ENCODE data around the gene ATRIP. TPM values are rescaled to one million over a fixed set of nuclear protein-coding genes. Genes with fewer than 3 reads are reported as not detected.

The ATRIP gene
- polyA plus RNA-seq, 6 donors from 2014 or later, result 7.4 to 11.9 (median 7.7) TPM

DNA sequence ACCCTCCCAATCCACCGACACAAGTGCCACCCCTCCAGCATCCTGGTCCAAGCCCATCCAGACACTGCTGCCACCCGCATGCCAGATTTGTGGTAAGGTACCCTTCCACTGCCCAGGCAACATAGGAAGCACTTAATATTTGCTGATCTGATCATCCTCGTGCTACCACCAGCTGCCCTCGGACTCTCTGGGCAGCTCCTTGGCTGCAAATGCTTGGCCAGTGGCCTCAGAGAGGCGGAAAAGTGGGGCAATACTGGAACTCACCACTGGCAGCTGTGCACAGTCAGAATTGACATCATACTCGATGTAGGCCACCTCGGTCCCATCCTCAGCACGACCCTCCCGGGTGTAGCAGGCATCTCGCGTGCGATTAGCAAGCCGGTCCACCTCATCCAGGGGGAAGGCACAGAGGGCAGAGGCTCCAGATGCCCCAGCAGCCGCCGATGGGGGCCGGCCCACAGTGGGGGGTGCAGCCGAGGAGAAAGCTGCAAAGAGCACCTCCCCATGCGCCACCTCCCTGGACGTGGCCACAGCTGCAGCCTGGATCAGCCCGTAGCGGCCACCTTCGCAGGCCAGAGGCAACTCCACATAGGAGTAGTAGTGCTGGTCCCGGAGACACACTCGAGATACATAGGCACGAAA is 23.2 kb upstream of the ATRIP start:
- Mint-ChIP-seq H3K27me3 (peaks cover 7 to 17% (median 13%) of the 10 kb centered on the region in 3 donors), H3K9me3 (no peaks in the 10 kb centered on the region), H3K4me1 (no peaks in the 10 kb centered on the region), H3K27ac (no peak overlapping the region), H3K36me3 (no peaks in the 10 kb centered on the region), H3K4me3 (no peak overlapping the region)
- ATAC-seq (ENCODE audit: low read depth in 2 of 2), result no peak
- DNase-seq, result no peak

DNA sequence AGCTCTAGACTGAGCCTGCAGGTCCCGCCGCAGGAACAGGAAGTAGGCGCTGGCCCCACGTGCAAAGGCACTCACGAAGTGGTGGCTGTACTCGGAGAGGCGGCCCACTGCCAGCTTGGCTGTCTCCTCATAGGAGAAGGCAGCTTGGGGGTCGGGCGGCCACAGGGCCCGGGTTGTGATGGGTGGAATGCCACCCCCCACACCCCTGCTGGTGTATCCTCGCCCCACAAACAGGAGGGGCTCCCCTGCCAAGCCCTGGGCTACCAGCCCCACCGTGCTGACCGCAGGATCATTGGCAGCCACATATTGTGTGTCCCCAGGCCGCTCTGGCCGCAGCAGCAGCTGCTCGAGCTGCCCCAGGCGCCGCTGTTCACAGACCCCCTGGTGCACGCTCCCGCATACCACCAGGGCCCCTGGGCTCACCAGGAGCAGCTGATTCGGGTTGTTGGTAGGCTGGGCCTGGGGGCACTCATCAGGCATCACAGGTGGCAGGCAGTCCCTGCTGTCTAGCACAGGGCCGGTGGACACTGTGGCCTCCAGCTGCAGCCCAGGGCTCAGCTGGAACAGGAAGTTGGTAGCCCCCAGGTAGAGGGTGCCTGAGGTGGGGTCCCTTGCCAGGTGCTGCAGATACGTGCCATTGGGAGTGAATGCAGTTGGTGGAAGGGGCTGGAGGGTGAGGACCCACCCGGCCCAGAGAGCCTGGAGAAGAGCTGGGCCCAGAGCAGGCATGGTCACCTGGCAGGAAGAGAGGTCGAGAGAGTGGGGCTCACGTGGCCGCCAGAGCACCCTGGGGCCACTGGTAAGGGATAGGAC is 22.4 kb upstream of the ATRIP start:
- Mint-ChIP-seq H3K27ac (no peak overlapping the region), H3K4me3 (peak overlapping the region in 2 of 8 donors; percentile 34 to 39), H3K9me3 (no peaks in the 10 kb centered on the region), H3K4me1 (no peaks in the 10 kb centered on the region), H3K36me3 (no peaks in the 10 kb centered on the region), H3K27me3 (peaks cover 7 to 19% (median 15%) of the 10 kb centered on the region in 3 donors)
- no peak for ATAC-seq (ENCODE audit: low read depth in 2 of 2)
- no peak for DNase-seq

DNA sequence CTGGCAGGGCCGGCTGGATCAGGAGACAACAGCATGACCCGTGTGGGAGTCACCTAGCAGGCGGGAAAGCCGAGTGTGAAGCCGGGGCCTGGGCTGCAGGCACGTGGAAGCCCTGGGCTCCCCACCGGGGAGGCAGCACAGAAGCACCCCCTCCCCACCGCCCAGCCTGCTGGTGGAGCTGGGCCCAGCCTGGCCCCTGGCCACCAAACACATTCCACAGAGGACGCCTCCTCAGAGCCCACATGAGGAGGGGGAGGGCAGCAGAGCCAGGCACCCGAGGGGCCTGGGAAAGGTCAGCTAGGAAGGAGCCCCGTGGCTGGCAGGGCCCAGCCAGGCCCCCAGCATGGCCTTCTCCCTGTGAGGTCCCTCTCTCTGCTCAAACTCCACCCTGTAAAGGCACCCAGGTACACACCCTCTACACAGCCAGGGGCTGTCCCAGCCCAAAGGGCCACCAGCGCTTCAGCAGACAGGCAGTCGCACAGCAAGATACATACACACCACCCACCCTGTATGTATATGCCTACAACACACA is 21.2 kb upstream of the ATRIP start:
- no peak for DNase-seq
- Mint-ChIP-seq H3K27ac (no peak overlapping the region), H3K9me3 (no peaks in the 10 kb centered on the region), H3K27me3 (peaks cover 7 to 24% (median 15%) of the 10 kb centered on the region in 3 donors), H3K36me3 (no peaks in the 10 kb centered on the region), H3K4me3 (peak overlapping the region in 1 of 8 donors; percentile 39), H3K4me1 (peaks cover 5 to 7% (median 5%) of the 10 kb centered on the region in 3 donors)
- ATAC-seq (ENCODE audit: low read depth in 2 of 2), result no peak

DNA sequence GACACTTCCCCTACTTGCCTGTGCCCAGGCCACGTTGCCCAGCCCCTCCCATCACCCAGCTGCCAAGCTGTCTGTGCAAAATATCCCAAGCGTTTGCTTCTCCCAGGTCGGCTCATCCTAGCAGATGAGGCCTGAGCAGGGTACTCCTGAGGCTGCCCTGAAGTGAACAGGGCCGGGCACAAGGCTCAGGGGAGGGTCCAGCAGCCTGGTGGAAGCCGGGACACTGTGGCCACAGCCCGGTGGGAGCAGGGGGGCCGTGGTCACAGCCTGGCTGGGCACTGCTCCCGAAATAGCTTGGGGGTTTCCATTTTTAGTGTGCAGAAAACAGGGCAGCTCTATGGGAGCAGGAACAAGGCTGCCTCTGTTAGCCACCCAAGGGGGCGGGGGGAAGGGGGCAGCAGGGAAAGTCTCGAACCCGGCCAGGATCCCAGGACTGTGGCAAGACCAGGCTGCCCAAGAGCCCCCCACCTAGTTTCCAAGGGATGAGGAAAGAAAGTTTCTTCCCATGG is 20.1 kb upstream of the ATRIP start:
- Mint-ChIP-seq H3K36me3 (no peaks in the 10 kb centered on the region), H3K4me3 (peak overlapping the region in 2 of 8 donors; percentile 29 to 66), H3K27ac (no peak overlapping the region), H3K9me3 (no peaks in the 10 kb centered on the region), H3K27me3 (peaks cover 7 to 24% (median 21%) of the 10 kb centered on the region in 3 donors), H3K4me1 (peaks cover 10 to 18% (median 12%) of the 10 kb centered on the region in 3 donors)
- ATAC-seq (ENCODE audit: low read depth in 2 of 2) (no peak), DNase-seq (no peak)

DNA sequence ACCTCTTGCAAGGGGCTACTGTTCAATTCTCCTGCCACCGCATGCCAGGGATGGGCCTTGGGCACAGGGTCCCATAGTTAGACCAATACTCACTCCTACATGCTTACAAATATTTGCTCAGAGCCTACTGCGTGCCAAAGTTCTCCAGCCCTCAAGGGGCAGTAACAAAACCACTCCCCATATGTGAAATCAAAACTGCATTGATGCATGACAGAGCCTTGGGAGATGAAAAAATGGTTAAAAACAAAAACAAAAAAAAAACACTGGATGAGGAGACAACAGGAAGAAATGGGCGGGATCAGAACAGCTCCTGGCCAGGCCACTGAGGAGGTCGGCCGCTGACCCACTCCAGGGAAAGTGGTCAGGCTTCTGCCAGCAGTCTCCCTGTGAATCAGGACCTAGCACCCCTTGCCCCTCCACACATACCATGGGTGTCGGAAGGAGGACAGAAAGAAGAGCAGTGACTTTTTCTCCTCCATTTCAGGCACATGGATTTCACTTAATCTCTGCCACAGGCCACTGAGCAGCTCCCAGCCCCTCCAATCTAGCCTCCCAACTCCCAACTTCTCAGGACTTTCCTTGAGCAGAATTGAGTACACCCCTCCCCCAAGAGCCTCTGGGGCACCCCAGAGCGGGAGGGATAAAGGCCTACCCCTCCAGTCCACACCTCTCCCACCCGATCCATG is 19.4 kb upstream of the ATRIP start:
- Mint-ChIP-seq H3K4me1 (peaks cover 10 to 22% (median 12%) of the 10 kb centered on the region in 3 donors), H3K9me3 (no peaks in the 10 kb centered on the region), H3K27ac (no peak overlapping the region), H3K4me3 (peak overlapping the region in 3 of 8 donors; percentile 19 to 66 (median 44)), H3K36me3 (no peaks in the 10 kb centered on the region), H3K27me3 (peaks cover 7 to 24% (median 21%) of the 10 kb centered on the region in 3 donors)
- ATAC-seq (ENCODE audit: low read depth in 2 of 2), result no peak
- DNase-seq, result no peak

DNA sequence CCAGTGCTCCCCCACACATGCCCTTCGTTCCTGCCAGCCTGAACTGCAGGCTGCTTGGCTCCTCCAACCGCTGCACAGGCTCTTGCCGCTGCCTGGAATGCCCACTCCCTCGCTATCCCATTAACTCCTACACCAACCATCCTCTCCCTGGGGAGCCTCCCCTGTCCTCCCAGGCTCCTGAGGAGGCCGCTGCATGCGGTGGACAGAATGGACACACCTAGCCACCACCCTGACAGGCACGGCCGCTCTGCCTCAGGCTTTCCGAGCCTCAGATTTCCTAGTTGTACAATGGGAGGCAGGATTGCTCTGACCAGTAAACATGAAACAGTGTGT is 18.9 kb upstream of the ATRIP start:
- Mint-ChIP-seq H3K36me3 (no peaks in the 10 kb centered on the region), H3K9me3 (no peaks in the 10 kb centered on the region), H3K4me3 (peak overlapping the region in 6 of 8 donors; percentile 19 to 89 (median 78)), H3K27ac (peak overlapping the region in 2 of 6 donors; percentile 47 to 59), H3K4me1 (peaks cover 10 to 22% (median 12%) of the 10 kb centered on the region in 3 donors), H3K27me3 (peaks cover 7 to 24% (median 21%) of the 10 kb centered on the region in 3 donors)
- DNase-seq (no peak), ATAC-seq (ENCODE audit: low read depth in 2 of 2) (no peak)

DNA sequence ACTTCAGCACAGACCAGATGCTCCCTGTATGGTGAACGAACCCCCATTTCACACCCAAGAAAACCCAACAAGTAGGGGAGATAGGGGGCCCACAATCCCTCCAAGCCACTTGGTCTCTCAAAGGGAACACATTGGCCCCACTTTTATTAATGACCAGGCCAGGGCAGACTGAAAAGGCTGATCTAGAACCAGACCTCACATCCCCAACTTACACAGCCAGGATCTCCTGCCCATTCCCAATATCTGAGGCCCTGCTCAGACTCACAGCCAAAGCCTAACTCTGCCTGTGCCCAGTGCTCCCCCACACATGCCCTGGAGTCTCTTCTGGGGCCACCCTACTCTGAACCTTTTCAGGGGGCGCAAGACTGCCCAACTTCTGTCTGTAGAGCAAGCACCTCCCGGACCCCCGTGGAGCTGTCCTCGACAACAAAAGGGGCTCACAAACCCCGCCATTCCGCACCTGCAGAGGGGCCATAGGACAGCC is 18.4 kb upstream of the ATRIP start:
- Mint-ChIP-seq H3K4me1 (peaks cover 10 to 22% (median 12%) of the 10 kb centered on the region in 3 donors), H3K27me3 (peaks cover 7 to 24% (median 21%) of the 10 kb centered on the region in 3 donors), H3K36me3 (no peaks in the 10 kb centered on the region), H3K9me3 (no peaks in the 10 kb centered on the region), H3K4me3 (peak overlapping the region; percentile 43 to 92 (median 78)), H3K27ac (peak overlapping the region in 3 of 6 donors; percentile 22 to 64 (median 59))
- DNase-seq (no peak), ATAC-seq (ENCODE audit: low read depth in 2 of 2) (no peak)

DNA sequence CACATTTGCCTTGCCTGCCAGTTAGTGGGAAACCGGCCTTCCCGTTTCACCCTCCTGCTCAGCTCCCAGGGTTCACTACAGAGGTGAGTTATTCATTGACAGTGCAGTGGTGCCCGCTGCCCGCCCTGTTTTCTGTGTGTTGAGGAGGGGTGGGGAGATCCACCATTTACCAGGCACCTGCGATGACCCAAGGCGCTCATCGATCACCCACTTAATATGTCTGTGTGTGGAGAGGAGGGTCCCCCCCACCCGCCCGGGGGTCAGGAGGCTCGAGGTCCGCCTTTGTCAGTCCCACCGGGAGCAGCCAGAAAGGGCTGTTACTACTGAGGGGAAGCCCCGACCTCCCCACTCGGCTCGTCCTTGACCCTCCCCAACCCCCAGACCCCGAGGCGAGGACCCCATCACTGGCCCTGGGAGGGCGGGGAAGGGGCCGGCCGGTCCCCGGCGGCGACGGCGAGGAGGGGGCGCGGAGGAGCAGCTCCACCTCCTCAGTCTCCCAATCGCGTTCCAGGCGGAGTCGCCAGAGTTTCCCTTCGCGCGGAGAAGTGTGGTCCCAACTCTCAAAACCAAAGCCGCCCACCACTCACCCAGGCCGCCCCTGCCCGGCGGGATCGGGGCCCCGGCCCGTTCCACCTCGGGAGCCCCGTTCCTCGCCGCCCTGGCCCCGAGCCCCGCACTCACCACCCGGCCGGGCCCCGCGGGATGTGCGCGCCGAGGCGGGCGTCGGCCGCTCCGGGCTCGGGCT is 17.8 kb upstream of the ATRIP start:
- peaks cover 10 to 22% (median 12%) of the 10 kb centered on the region in 3 donors for H3K4me1 Mint-ChIP-seq
- no peaks in the 10 kb centered on the region for H3K36me3 Mint-ChIP-seq
- H3K27ac Mint-ChIP-seq, result peak overlapping the region in 1 of 6 donors; percentile 22
- H3K4me3 Mint-ChIP-seq, result peak overlapping the region; percentile 43 to 92 (median 78)
- ATAC-seq (ENCODE audit: low read depth in 2 of 2) (peak in 1 of 2 donors; percentile 58), DNase-seq (no peak)
- H3K9me3 Mint-ChIP-seq, result no peaks in the 10 kb centered on the region
- H3K27me3 Mint-ChIP-seq, result peaks cover 7 to 24% (median 21%) of the 10 kb centered on the region in 3 donors

DNA sequence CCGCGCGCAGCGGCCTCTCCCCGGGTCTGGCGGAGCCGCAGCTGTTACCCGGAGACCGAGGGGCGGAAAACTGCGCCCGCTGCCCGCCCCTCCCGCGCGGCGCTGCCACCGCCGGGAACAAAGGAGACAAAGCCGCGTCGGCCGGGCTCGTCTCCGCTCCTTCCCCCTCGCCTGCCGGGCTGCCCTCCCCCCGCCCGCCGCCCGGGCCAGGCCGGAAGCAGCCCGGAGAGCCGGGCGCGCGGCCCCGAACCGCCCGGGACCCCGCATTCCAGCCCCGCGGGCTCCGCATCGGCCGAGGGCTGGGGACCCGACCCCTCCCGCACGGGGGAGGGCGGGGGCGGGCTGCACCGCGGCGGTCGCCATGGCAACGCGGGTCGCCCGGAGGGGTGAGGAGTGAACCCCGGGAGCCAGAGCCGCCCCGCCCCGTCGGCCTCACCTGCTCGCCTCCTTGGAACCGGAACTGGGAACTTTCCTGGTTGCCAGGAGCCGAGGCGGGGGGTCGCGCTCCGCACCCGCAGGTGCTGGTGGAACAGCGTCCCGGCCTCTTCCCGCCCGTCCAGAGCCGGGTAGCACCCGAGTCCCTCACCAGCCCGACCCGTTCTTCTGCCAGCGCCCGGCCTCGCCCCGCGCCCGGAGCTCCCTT is 17.1 kb upstream of the ATRIP start:
- Mint-ChIP-seq H3K4me1 (peaks cover 10 to 22% (median 12%) of the 10 kb centered on the region in 3 donors), H3K27me3 (peaks cover 7 to 24% (median 21%) of the 10 kb centered on the region in 3 donors), H3K36me3 (no peaks in the 10 kb centered on the region), H3K4me3 (peak overlapping the region; percentile 79 to 92 (median 86)), H3K9me3 (no peaks in the 10 kb centered on the region), H3K27ac (peak overlapping the region in 2 of 6 donors; percentile 73 to 82)
- DNase-seq (peak; percentile 59), ATAC-seq (ENCODE audit: low read depth in 2 of 2) (peak; percentile 67 to 70)

DNA sequence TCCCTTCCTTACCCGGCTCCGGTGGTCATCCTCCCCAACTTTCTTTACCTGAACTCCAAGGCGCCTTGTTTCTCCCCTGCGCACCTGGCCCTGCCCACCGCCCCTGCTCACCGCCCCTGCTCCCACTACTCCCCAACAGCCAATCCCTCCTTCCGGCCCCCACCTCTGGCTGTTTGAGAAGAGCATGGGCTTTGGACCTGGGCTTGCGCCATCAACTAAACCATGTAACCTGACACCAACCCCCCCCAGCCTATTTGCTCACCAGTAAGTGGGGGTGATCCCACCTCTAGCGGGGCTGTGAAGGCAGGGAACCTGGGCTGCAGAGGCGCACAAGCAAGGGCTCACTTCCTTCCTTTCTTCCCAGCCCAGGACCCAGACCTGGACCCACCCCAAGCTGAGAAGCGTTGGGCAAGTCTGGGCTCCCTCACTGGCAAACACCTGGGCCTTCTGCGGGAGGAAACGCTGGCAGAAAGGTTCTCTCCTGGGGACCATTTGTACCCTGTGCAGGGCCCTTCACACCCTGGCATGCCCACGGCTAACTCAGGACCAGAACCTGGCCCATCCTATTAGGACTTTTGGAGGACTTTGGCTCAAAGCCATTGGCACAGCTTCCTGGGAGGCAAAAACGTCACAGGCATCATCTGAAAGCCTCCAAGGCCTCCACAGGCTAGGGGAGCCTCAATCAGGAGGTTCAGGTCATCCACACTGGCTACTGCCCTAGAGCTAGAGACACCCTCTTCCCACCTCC is 16.4 kb upstream of the ATRIP start, which contains the start of gene PLXNB1:
PLXNB1 (minus strand) TSS at position 127 of the 748 bp plus-strand sequence. CDS start 5,475 bp downstream, outside the sequence.
- Mint-ChIP-seq H3K4me3 (peak within 1 kb of the TSS; percentile 79 to 92 (median 86)), H3K36me3 (no peaks in the 10 kb centered on the region), H3K9me3 (no peaks in the 10 kb centered on the region), H3K27ac (peak within 1 kb of the TSS in 4 of 6 donors; percentile 27 to 82 (median 67)), H3K27me3 (peaks cover 7 to 24% (median 21%) of the 10 kb centered on the region in 3 donors), H3K4me1 (peaks cover 10 to 22% (median 12%) of the 10 kb centered on the region in 3 donors)
- DNase-seq (no peak), ATAC-seq (ENCODE audit: low read depth in 2 of 2) (peak in 1 of 2 donors; percentile 17)

DNA sequence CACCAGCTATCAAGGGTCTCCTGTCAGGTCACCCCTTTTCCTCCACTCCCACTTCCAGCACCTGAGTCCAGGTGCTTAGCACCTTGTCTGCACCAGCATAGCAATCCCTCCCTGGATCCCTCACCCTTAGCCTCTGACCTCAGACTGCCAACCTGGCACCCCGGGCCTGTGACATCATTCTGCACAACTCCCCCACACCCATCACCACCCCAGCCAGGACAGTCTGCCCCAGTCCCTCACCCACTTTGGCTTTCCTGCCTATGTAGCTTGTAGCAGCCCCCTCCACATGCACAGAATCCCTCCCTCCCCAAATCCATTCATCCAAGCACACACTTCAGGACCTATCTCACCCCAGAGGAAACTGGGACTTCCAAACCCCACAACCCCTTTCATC is 15.8 kb upstream of the ATRIP start:
- peaks cover 10 to 22% (median 12%) of the 10 kb centered on the region in 3 donors for H3K4me1 Mint-ChIP-seq
- peak overlapping the region; percentile 79 to 92 (median 86) for H3K4me3 Mint-ChIP-seq
- ATAC-seq (ENCODE audit: low read depth in 2 of 2), result no peak
- no peak for DNase-seq
- H3K27ac Mint-ChIP-seq, result peak overlapping the region in 4 of 6 donors; percentile 14 to 61 (median 43)
- H3K27me3 Mint-ChIP-seq, result peaks cover 7 to 24% (median 21%) of the 10 kb centered on the region in 3 donors
- H3K9me3 Mint-ChIP-seq, result no peaks in the 10 kb centered on the region
- H3K36me3 Mint-ChIP-seq, result no peaks in the 10 kb centered on the region

All from naive B cell (primary cell).